Hepatocyte (in vitro differentiated cells): Measurements from ENCODE around the gene SOS1.

Experiments
- EZH2 ChIP-seq: fragments of 200-600 bp; sonication (generic); IDR thresholded peaks from 2 replicates; pipeline ENCODE4 v1.6.1; 2016; ENCODE audit warnings: antibody characterized with exemption, mild to moderate bottlenecking, borderline replicate concordance
- TF ChIP-seq, protein P1 (sequence below): fragments of 200-600 bp; sonication (generic); IDR thresholded peaks from 2 replicates; pipeline ENCODE4 v1.5.1; 2016; ENCODE audit warnings: antibody characterized with exemption, mild to moderate bottlenecking; ENCODE audit not compliant: poor library complexity

DNA sequence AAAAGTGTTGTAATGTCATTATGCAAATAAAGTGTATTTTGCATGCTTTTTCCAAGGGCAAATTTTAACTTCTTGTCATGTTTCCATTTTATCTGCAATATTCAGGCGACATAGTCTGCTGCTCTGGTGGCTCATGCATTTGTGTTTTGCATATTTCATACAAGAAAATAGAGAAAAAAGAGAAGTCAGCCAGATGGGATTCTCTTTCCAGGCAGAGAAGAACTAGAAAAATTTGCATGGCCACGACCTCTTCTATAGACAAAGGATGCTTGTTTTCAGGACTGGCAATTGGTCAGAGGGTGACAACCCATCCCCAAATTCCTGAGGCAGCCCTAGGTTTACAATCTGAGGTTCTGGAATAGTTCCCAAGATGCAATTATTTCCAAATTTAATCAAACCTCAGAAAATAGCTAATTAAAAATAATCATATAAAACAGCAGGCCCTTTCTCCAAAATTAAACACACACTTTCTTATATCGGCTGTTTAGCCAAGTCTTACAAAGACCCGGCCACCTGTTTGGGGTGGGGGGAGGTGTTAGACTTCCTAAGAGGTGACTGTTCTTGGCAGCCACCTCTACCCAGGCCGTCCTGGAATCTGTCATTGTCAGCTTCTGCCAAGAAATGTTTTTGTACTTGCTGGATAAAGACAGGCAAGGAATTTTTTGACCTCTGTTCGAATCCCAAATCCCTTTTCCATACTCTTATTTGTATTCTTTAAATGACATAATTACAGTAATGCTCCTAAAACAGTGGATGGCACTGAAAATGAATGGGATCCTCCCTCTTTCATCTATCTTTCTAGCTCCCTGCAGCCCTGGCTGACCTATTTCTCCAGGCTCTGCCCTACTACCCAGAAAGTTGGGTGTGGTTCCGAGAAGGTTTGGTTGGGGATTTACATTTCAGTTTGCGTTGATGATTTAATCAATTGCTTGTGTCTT is 20.8 kb upstream of the SOS1 start:
- TF ChIP-seq, protein P1, sequence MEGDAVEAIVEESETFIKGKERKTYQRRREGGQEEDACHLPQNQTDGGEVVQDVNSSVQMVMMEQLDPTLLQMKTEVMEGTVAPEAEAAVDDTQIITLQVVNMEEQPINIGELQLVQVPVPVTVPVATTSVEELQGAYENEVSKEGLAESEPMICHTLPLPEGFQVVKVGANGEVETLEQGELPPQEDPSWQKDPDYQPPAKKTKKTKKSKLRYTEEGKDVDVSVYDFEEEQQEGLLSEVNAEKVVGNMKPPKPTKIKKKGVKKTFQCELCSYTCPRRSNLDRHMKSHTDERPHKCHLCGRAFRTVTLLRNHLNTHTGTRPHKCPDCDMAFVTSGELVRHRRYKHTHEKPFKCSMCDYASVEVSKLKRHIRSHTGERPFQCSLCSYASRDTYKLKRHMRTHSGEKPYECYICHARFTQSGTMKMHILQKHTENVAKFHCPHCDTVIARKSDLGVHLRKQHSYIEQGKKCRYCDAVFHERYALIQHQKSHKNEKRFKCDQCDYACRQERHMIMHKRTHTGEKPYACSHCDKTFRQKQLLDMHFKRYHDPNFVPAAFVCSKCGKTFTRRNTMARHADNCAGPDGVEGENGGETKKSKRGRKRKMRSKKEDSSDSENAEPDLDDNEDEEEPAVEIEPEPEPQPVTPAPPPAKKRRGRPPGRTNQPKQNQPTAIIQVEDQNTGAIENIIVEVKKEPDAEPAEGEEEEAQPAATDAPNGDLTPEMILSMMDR, result no peak
- TF ChIP-seq EZH2, result no peak
